ENCODE data around the gene KAT2A. TPM values are rescaled to one million over a fixed set of nuclear protein-coding genes. Genes with fewer than 3 reads are reported as not detected.

Gene KAT2A
- total and polyA plus RNA-seq, 9 of the 15 experiments (the other 6 are each of a cell fraction or from before 2014, with no cell fraction given) = 1.5 to 80.4 (median 31.9) TPM

GRCh38 chr17:42072323-42073187, 48.6 kb downstream of the KAT2A start (continued):
- peak; percentile 75 for TF ChIP-seq REST (IDR thresholded peaks at IDR 0.05; ENCODE audit: borderline replicate concordance)
- no peak for TF ChIP-seq REST (CRISPR knock-in tag; IDR thresholded peaks at IDR 0.05; ENCODE audit: low read depth)
- TF ChIP-seq HMG20B (CRISPR knock-in tag; IDR thresholded peaks at IDR 0.05) = no peak
- no peak for TF ChIP-seq CBX8 (IDR thresholded peaks at IDR 0.05; ENCODE audit: borderline replicate concordance, extremely low read depth, low read depth, low read length, poor library complexity, severe bottlenecking)
- no peak for TF ChIP-seq HNRNPL (IDR thresholded peaks at IDR 0.05; ENCODE audit: low read depth, low read length)
- peak; percentile 22; the same call in 1 of the 2 replicates for TF ChIP-seq CXXC5 (CRISPR knock-in tag; IDR thresholded peaks at IDR 0.05)
- TF ChIP-seq NCOA6 (IDR thresholded peaks at IDR 0.05) = no peak
- TF ChIP-seq EGR1 (conservative IDR thresholded peaks at IDR 0.05) = 0 out of 2 replicates have a peak, but pooled peaks have one; percentile 22
- peak in 2 of 3 experiments; percentile 23 to 62; a peak in 2 of 6 replicates for TF ChIP-seq CTCF (IDR thresholded peaks at IDR 0.05 in 2 of 3, conservative IDR thresholded peaks at IDR 0.05 in 1 of 3; ENCODE audit: insufficient read depth in 2 of 3, low read depth in 1 of 3, low read length in 3 of 3)
- no peak for TF ChIP-seq CBX1 (IDR thresholded peaks at IDR 0.05; ENCODE audit: low read depth)
- peak in 1 of 2 experiments; percentile 74; a peak in 1 of 4 replicates for TF ChIP-seq UBTF (IDR thresholded peaks at IDR 0.05; ENCODE audit: borderline replicate concordance in 1 of 2, low read depth in 2 of 2, low read length in 2 of 2)
- no peak for TF ChIP-seq ZNF174 (CRISPR knock-in tag; IDR thresholded peaks at IDR 0.05)
